ENCODE data around the gene IFNA17. TPM values are rescaled to one million over a fixed set of nuclear protein-coding genes. Genes with fewer than 3 reads are reported as not detected.
"Not testable (repeated sequence)": the region's sequence is repeated elsewhere in the genome, so short reads cannot be mapped to it uniquely, and the experiment has no call there.

The IFNA17 gene
- total and polyA plus RNA-seq, 2 donors (not counting 1 experiment from before 2014, with no cell fraction given): not detected

- peak; percentile 34 to 59 for DNase-seq (ENCODE audit: low read depth in 2 of 2)
- not testable (repeated sequence) for H3K9ac ChIP-seq (ENCODE audit: insufficient read depth, low read length); H3K4me3 ChIP-seq (replicated peaks in 1 of 4; ENCODE audit: control extremely low read depth in 1 of 4, insufficient read depth in 1 of 4, low read depth in 3 of 4, low read length in 4 of 4); H3K9me3 ChIP-seq (ENCODE audit: control insufficient read depth, insufficient read depth, low read depth, low read length); H3K27ac ChIP-seq (ENCODE audit: insufficient read depth, low read length); H3K27me3 ChIP-seq (ENCODE audit: control insufficient read depth, insufficient read depth, low read length); H3K4me1 ChIP-seq (ENCODE audit: control insufficient read depth, extremely low read depth, insufficient read depth, low read length); H3K4me2 ChIP-seq (ENCODE audit: extremely low read depth, insufficient read depth, low read length); H4K20me1 ChIP-seq (ENCODE audit: control insufficient read depth, extremely low read depth, insufficient read depth, low read length); H3K79me2 ChIP-seq (ENCODE audit: control insufficient read depth, insufficient read depth, low read length); H2AFZ ChIP-seq (ENCODE audit: low read length); H3K36me3 ChIP-seq (ENCODE audit: control insufficient read depth, insufficient read depth, low read length)
- peak; percentile 42 to 67 for TF ChIP-seq CTCF (conservative IDR thresholded peaks at IDR 0.05 in 1 of 2, IDR thresholded peaks at IDR 0.05 in 1 of 2; ENCODE audit: low read depth in 1 of 2, low read length in 2 of 2)
These were observed 7.7 kb upstream of the IFNA17 start for GRCh38 chr9:21235468-21236359.

- Histone ChIP-seq H3K4me3 (replicated peaks in 1 of 4; ENCODE audit: control extremely low read depth in 1 of 4, insufficient read depth in 1 of 4, low read depth in 3 of 4, low read length in 4 of 4) (no peak overlapping the region), H3K9me3 (ENCODE audit: control insufficient read depth, insufficient read depth, low read depth, low read length) (no peaks in the 10 kb centered on the region), H3K27ac (ENCODE audit: insufficient read depth, low read length) (no peak overlapping the region), H3K79me2 (ENCODE audit: control insufficient read depth, insufficient read depth, low read length) (no peaks in the 10 kb centered on the region), H3K27me3 (ENCODE audit: control insufficient read depth, insufficient read depth, low read length) (no peaks in the 10 kb centered on the region), H4K20me1 (ENCODE audit: control insufficient read depth, extremely low read depth, insufficient read depth, low read length) (no peaks in the 10 kb centered on the region), H3K4me1 (ENCODE audit: control insufficient read depth, extremely low read depth, insufficient read depth, low read length) (no peaks in the 10 kb centered on the region), H2AFZ (ENCODE audit: low read length) (no peak overlapping the region), H3K36me3 (ENCODE audit: control insufficient read depth, insufficient read depth, low read length) (no peaks in the 10 kb centered on the region), H3K4me2 (ENCODE audit: extremely low read depth, insufficient read depth, low read length) (no peak overlapping the region), H3K9ac (ENCODE audit: insufficient read depth, low read length) (no peak overlapping the region)
- no peak for DNase-seq (ENCODE audit: low read depth in 2 of 2)
- TF ChIP-seq CTCF (conservative IDR thresholded peaks at IDR 0.05 in 1 of 2, IDR thresholded peaks at IDR 0.05 in 1 of 2; ENCODE audit: low read depth in 1 of 2, low read length in 2 of 2): no peak
- TF ChIP-seq EZH2 (IDR thresholded peaks at IDR 0.05; ENCODE audit: low read length, missing control alignments): no peak
These were observed 6.2 kb upstream of the IFNA17 start for GRCh38 chr9:21234153-21234687.

- Histone ChIP-seq H3K9ac (ENCODE audit: insufficient read depth, low read length) (no peak overlapping the region), H3K36me3 (ENCODE audit: control insufficient read depth, insufficient read depth, low read length) (no peaks in the 10 kb centered on the region), H3K4me2 (ENCODE audit: extremely low read depth, insufficient read depth, low read length) (no peak overlapping the region), H3K4me1 (ENCODE audit: control insufficient read depth, extremely low read depth, insufficient read depth, low read length) (no peaks in the 10 kb centered on the region), H3K9me3 (ENCODE audit: control insufficient read depth, insufficient read depth, low read depth, low read length) (no peaks in the 10 kb centered on the region), H4K20me1 (ENCODE audit: control insufficient read depth, extremely low read depth, insufficient read depth, low read length) (no peaks in the 10 kb centered on the region), H2AFZ (ENCODE audit: low read length) (no peak overlapping the region), H3K79me2 (ENCODE audit: control insufficient read depth, insufficient read depth, low read length) (no peaks in the 10 kb centered on the region), H3K4me3 (replicated peaks in 1 of 4; ENCODE audit: control extremely low read depth in 1 of 4, insufficient read depth in 1 of 4, low read depth in 3 of 4, low read length in 4 of 4) (no peak overlapping the region), H3K27ac (ENCODE audit: insufficient read depth, low read length) (no peak overlapping the region), H3K27me3 (ENCODE audit: control insufficient read depth, insufficient read depth, low read length) (no peaks in the 10 kb centered on the region)
- TF ChIP-seq CTCF (conservative IDR thresholded peaks at IDR 0.05 in 1 of 2, IDR thresholded peaks at IDR 0.05 in 1 of 2; ENCODE audit: low read depth in 1 of 2, low read length in 2 of 2) (no peak), EZH2 (IDR thresholded peaks at IDR 0.05; ENCODE audit: low read length, missing control alignments) (no peak)
- no peak for DNase-seq (ENCODE audit: low read depth in 2 of 2)
These were observed 5.2 kb upstream of the IFNA17 start for GRCh38 chr9:21233258-21233657.

- H3K27me3 ChIP-seq (ENCODE audit: control insufficient read depth, insufficient read depth, low read length); H3K4me1 ChIP-seq (ENCODE audit: control insufficient read depth, extremely low read depth, insufficient read depth, low read length); H3K4me2 ChIP-seq (ENCODE audit: extremely low read depth, insufficient read depth, low read length); H3K79me2 ChIP-seq (ENCODE audit: control insufficient read depth, insufficient read depth, low read length); H3K9ac ChIP-seq (ENCODE audit: insufficient read depth, low read length); H3K27ac ChIP-seq (ENCODE audit: insufficient read depth, low read length); DNase-seq (ENCODE audit: low read depth in 2 of 2); H3K9me3 ChIP-seq (ENCODE audit: control insufficient read depth, insufficient read depth, low read depth, low read length); H4K20me1 ChIP-seq (ENCODE audit: control insufficient read depth, extremely low read depth, insufficient read depth, low read length); H2AFZ ChIP-seq (ENCODE audit: low read length); H3K36me3 ChIP-seq (ENCODE audit: control insufficient read depth, insufficient read depth, low read length); H3K4me3 ChIP-seq (replicated peaks in 1 of 4; ENCODE audit: control extremely low read depth in 1 of 4, insufficient read depth in 1 of 4, low read depth in 3 of 4, low read length in 4 of 4): not testable (repeated sequence)
These were observed 10.8 kb downstream of the IFNA17 start, which contains the start of gene IFNA16 for GRCh38 chr9:21217211-21217610. IFNA16 (minus strand) TSS chr9:21217311; CDS start chr9:21217305, 6 bp downstream.

All from fibroblast of lung (primary cell).